Stimulated activated CD8-positive, alpha-beta memory T cell treated with anti-CD3 and anti-CD28 coated beads, Interleukin-4, amount 100 ng/mL, for 1 hour (primary cell): ENCODE measurements around the gene L3MBTL4.

Experiments
- DNase-seq, 2 donors: peaks; one replicate each; pipeline ENCODE4 v3.0.0-alpha.2; 2020; ENCODE audit warnings: low read depth in 2 of 2, low spot score in 1 of 2

L3MBTL4 gene

DNA sequence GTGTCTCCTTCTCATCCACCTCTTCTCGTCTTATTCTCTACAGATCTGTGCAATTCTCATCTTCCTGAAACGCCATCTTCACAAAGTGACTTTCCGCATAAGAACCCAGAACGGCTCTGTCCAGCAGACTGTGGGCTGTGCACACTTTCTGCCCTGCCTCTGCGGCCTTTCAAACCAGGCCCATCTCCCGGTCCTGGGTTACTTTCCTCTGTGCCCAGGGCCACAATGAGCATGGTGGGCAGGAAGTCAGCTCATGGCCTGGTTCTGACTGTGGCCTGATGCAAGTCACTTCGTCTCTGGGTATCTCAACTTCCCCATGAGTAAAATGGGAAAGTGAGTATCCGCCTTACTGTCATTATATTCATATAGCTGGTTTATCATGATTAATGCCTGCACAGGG is 447.7 kb downstream of the L3MBTL4 start:
- no peak for DNase-seq

GRCh38 chr18:5966514-5966913 is 448.2 kb downstream of the L3MBTL4 start:
- DNase-seq: no peak

- DNase-seq: no peak
Observed at GRCh38 chr18:5964996-5965395, 449.7 kb downstream of the L3MBTL4 start.

DNA sequence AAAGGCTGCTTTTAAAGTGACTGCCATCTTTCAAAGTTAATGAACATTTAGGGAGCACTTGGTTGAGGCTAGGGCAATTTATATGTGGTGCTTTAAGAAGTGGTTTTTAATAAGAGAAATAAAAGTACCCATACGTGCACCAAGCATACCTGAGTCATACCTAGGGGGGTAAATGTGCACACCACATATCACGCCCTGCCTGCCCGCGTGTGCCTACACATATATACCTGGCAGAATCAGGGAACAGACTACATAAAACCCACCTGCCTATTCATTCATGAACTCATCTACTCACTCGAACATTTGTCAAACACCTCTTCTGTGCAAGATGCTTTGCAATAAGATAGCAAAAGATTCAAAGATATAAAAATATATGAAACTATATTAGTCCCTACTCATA is 450.1 kb downstream of the L3MBTL4 start:
- DNase-seq: no peak

GRCh38 chr18:5964108-5964507 is 450.6 kb downstream of the L3MBTL4 start:
- DNase-seq: no peak

GRCh38 chr18:5963267-5963666 is 451.4 kb downstream of the L3MBTL4 start:
- DNase-seq: no peak

DNA sequence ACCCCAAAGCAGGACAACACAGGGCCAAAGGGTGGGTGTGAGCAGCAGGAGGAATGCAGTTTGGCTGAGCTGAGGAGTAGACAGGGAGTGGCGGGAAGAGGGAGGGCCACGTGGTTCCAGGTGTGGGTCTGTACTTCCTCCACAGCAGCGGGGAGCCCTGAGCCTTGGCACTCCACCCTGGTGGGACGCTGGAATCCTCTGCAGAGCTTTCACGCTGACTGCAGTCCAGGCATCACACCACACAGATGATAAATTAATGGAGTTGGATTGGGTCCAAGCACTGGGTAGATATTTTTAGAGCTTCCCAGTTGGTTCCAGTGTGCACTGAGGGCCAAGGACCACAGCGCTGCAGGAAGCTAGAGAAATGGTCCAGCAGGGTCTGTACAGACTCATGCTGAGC is 452.3 kb downstream of the L3MBTL4 start:
- no peak for DNase-seq

GRCh38 chr18:5961828-5962150 is 452.9 kb downstream of the L3MBTL4 start:
- DNase-seq: no peak

GRCh38 chr18:5961097-5961827 is 453.4 kb downstream of the L3MBTL4 start:
- no peak for DNase-seq

GRCh38 chr18:5958822-5959221 is 455.9 kb downstream of the L3MBTL4 start:
- DNase-seq: no peak

DNA sequence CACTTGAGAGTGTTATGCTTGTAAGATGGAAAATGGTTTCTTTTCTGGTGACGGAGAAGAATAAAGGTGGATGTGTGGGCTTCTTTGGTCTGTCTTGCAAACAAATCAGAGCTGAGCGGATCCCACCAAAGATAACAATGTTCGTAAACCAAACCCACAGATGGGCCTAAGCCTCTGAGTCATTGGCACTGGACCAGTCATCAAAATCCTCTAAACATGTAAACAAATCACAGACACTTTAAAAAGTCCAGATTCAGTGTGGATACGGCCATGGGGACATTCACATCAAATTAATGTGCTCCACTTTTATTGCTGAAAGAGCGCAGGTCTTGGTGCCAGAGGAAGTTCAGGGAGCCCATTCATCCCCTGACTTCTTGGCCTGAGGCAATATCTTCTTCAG is 458.9 kb downstream of the L3MBTL4 start:
- DNase-seq: no peak

- DNase-seq: no peak
Observed at GRCh38 chr18:5951515-5952091, 463.1 kb downstream of the L3MBTL4 start.

GRCh38 chr18:5948781-5949180 is 465.9 kb downstream of the L3MBTL4 start:
- no peak for DNase-seq

DNA sequence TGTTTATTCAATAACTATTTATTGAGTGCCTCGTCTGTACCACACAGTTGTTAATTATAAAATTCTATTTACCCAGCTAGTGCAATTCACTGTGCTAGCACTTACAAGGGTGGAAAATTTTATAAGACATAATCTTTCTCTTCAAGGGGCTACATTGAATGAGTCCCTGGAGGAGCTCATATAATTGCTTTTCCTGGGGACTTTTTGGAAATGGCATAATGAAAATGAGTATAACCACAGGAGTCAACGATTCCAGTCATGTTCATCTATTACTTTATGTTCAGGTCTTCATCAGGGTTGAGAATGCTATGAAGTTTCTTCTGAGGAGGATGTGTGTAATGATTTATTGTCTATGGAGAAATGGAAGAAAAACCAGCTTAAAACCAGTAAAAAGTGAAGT is 466.5 kb downstream of the L3MBTL4 start:
- DNase-seq: no peak

GRCh38 chr18:5944448-5944847 is 470.3 kb downstream of the L3MBTL4 start:
- DNase-seq: no peak

DNA sequence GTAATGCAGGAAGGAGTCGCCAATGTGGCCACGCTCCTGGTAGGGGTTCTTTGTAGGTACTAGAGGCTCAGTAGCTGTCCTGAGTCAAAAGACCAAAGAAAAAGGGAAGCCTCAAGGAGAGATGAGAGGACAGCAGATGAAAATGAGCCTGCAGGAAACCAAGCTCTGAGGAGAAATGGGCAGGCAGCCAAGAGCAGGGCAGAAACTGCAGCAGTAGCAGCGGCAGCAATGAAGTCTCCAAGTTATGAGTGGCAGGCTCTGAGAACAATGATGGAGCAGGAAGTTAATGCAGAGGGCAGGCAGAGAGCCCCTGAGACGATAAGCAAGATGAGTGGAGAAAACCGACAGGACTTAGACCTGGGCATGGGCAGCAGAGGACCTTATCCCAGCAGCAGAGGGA is 471.2 kb downstream of the L3MBTL4 start:
- DNase-seq: no peak

- DNase-seq: no peak
Observed at GRCh38 chr18:5942591-5942990, 472.1 kb downstream of the L3MBTL4 start.

GRCh38 chr18:5941890-5942289 is 472.8 kb downstream of the L3MBTL4 start:
- no peak for DNase-seq

DNA sequence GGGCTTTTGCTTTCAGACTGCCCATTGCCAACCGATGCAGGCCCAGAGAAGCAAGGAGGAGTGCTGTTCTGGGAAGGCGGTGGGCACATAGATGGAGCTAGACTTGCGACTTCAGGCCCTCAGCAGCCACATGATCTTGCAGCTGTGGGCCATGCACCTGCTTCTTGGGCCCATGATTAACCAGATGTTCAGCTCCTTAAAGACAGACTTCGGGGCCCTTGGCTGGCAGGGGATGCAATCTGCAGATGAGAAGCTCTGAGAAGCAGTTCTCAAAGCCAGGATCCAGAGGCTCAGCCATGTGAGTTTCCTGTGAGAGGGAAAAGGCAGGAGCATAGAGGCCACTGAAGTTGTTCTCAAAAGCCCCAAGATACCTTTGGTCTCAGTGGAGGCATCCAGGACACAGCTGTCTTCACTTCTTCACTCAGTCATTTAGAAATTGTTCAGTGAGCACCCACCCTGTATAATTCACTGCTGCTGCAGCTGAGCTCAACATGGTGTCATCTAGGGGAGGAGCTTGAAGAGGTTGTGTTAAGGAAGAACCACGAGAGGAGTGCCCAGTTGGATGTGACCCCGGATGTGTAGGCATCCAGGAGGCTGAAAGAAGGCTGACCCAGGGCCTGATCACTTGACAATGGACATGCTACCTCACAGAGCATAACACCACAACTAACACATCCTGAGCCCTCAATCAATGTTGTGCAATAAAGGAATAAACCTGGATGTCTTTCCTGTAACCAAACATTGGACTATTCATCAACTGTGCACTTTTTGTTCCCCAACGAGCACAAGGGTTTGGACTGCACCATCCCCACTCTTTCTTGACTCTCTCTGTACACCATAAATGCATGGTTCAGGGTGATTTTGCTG is 474.7 kb downstream of the L3MBTL4 start:
- no peak for DNase-seq

GRCh38 chr18:5937795-5938194 is 476.9 kb downstream of the L3MBTL4 start:
- no peak for DNase-seq

DNA sequence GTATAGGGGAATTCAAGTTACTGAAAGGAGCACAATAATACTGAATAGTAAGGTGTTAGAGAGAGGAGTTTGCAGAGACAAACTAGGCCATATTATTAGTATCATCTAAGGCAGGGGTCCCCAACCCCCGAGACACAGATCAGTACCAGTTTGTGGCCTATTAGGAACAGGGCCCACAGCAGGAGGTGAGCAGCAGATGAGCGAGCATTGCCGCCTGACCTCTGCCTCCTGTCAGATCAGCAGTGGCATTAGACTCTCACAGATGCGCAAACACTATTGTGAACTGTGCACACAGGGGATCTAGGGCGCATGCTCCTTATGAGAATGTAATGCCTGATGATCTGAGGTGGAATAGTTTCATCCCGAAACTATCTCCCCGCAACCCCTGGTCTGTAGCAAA is 477.6 kb downstream of the L3MBTL4 start:
- DNase-seq: no peak

- no peak for DNase-seq
Observed at GRCh38 chr18:5930789-5931188, 483.9 kb downstream of the L3MBTL4 start.
